H54 (cell line): ENCODE measurements around the gene MLXIPL.
"Not testable (repeated sequence)": the region's sequence is repeated elsewhere in the genome, so short reads cannot be mapped to it uniquely, and the experiment has no call there.

ENCODE experiments used
- DNase-seq: peaks from one replicate; pipeline ENCODE4 v3.0.0; 2011; ENCODE audit warnings: low spot score, mixed read lengths; ENCODE audit not compliant: insufficient read length
- FAIRE-seq: peaks from 3 replicates; lab custom pipeline; 2011; peaks lifted over from hg19 to GRCh38; lab: Jason Lieb, UNC
- POLR2A ChIP-seq: IDR thresholded peaks from 2 replicates; pipeline ENCODE4 v1.6.1; 2011; ENCODE audit warnings: low read depth, mild to moderate bottlenecking, low read length

Gene MLXIPL, protein sequence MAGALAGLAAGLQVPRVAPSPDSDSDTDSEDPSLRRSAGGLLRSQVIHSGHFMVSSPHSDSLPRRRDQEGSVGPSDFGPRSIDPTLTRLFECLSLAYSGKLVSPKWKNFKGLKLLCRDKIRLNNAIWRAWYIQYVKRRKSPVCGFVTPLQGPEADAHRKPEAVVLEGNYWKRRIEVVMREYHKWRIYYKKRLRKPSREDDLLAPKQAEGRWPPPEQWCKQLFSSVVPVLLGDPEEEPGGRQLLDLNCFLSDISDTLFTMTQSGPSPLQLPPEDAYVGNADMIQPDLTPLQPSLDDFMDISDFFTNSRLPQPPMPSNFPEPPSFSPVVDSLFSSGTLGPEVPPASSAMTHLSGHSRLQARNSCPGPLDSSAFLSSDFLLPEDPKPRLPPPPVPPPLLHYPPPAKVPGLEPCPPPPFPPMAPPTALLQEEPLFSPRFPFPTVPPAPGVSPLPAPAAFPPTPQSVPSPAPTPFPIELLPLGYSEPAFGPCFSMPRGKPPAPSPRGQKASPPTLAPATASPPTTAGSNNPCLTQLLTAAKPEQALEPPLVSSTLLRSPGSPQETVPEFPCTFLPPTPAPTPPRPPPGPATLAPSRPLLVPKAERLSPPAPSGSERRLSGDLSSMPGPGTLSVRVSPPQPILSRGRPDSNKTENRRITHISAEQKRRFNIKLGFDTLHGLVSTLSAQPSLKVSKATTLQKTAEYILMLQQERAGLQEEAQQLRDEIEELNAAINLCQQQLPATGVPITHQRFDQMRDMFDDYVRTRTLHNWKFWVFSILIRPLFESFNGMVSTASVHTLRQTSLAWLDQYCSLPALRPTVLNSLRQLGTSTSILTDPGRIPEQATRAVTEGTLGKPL

DNA sequence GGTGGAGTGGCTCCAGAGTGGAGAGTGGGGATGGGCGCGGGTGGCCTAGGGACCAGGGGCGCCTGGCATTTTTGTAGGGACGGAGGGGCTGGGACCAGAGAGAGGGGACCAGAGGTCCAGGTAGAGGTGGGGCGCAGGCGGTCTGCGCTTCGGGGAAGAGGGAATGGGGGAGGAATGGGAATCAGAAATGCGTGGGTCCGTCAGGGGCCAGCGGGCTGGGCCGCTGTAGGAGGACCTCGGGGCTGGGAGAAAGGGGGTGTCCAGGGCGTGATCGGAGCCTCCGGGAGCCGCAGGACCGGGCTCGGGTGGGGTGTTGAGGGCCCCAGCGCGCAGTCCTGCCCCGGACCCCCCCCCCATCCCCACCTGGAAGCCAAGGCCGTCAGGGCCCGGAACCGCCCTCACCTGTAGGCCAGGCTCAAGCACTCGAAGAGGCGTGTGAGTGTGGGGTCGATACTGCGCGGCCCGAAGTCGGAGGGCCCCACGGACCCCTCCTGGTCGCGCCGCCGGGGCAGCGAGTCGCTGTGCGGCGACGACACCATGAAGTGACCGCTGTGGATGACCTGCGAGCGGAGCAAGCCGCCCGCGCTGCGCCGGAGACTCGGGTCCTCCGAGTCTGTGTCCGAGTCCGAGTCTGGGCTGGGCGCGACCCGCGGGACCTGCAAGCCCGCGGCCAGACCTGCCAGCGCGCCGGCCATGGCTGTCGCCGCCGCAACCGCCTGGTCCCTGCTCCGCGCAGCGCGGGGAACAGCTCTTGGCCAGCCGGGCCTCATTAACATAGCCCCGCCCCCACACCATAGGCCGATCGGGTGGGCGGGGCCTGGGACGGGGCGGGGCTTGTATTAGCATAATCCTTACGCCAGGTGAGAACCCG is at the start of gene MLXIPL:
MLXIPL (minus strand) TSS at position 725 of the 871 bp plus-strand sequence; CDS start at position 695, 30 bp downstream.
- DNase-seq (no peak), FAIRE-seq (no peak)
- TF ChIP-seq POLR2A, result no peak

DNA sequence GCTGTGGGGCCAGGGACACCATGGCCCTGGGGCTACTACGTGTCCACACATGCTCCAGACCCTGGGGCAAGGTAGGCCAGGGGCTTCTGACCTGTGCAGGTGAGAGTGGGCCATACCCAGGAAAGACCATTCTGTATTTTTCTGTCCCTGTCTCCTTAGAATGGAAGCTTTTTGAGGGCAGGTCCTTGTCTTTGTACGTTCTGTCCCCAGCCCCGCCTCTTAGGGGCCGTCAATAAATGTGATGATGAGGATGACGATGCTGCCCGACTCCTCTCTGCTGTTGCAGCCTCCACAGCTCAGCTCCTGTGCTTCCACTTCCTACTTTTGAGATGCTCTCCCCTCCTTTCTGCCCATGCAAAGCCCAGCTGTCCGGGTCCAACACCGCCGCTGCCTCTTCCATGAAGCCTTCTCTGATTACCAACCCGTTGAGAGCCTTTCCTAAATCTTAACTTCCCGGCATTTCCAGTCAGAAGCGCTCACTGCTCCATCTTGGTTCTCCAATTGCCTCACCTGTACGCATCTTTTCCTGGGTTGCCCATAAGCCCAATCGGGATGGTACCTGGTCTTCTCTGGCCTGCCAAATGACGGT is 47.6 kb upstream of the MLXIPL start:
- TF ChIP-seq POLR2A, result no peak
- FAIRE-seq (no peak), DNase-seq (no peak)

DNA sequence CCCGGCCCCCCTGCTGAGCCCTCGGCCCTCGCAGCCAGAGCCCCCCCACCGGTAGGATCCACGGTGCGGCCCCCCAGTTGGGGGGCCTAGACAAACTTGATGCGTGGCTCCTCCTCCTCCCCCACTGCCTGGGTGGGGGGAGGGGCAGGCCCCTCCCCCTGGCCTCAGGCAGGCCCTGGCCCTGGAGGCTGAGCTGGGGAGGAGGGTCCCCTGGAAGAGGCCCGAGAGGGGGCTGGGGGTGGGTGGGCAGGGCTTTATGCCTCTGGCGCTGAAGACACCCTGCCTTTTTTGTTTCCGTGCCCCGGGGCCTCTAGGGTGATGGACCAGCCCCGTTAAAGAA is 47.0 kb upstream of the MLXIPL start:
- TF ChIP-seq POLR2A, result no peak
- no peak for DNase-seq
- FAIRE-seq, result no peak

DNA sequence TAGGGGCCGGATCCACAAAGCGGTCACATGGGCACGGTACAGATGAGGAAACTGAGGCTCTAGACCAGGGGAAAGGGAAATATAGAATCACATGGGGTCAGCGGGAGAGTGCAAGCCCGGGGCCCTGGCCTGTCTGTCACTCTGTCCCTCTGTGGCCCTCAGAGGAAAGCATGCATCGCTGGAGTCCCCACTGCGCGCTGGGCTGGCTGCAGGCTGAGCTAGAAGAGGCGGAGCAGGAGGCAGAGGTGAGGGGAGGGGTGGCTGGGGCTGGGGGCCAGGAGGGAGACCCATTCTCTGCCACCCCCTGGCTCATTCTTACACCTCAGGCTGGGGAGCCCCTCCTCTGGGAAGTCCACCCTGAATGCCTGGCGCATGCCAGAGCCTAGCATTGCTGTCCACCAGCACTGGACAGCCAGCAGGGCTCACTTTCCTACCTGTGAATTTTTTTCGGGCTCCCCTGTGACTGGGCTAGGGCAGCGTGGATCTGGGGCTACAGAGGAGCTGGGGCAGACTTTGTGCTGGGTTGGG is 45.6 kb upstream of the MLXIPL start:
- DNase-seq, result no peak
- no peak for TF ChIP-seq POLR2A
- no peak for FAIRE-seq

DNA sequence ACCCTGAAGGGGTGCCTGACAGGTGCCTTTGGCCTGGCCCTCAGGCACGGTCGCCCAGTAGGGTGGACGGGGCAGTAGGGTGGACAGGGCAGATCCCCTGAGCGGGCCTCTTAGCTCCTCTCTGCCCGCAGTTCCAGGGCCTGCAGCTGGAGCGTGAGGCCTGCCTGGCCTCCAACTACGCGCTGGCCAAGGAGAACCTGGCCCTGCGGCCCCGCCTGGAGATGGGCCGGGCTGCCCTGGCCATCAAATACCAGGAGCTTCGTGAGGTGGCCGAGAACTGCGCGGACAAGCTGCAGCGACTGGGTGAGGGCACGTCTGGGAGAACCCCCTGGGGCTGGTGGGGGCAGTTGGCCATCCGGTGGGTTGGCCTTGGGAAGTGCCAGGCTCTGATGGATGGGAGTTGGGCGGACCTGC is 45.0 kb upstream of the MLXIPL start:
- no peak for TF ChIP-seq POLR2A
- DNase-seq (no peak), FAIRE-seq (no peak)

DNA sequence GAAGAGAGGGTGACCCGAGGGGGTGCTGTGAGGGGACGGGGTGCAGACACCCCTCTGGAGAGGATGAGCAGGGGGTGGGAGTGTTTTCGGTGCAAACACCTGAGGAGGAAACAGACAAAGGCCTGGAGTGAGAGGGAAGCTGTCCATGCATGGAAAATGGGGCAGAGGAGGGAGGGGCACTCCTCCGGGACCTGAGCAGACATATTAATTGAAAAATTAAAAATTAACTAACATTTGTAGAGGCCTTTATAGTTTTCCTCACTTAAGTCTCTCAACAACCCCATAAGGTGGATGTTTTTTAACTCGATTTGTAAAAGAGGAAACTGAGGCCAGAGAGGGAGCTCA is 44.5 kb upstream of the MLXIPL start:
- FAIRE-seq (no peak), DNase-seq (no peak)
- no peak for TF ChIP-seq POLR2A

DNA sequence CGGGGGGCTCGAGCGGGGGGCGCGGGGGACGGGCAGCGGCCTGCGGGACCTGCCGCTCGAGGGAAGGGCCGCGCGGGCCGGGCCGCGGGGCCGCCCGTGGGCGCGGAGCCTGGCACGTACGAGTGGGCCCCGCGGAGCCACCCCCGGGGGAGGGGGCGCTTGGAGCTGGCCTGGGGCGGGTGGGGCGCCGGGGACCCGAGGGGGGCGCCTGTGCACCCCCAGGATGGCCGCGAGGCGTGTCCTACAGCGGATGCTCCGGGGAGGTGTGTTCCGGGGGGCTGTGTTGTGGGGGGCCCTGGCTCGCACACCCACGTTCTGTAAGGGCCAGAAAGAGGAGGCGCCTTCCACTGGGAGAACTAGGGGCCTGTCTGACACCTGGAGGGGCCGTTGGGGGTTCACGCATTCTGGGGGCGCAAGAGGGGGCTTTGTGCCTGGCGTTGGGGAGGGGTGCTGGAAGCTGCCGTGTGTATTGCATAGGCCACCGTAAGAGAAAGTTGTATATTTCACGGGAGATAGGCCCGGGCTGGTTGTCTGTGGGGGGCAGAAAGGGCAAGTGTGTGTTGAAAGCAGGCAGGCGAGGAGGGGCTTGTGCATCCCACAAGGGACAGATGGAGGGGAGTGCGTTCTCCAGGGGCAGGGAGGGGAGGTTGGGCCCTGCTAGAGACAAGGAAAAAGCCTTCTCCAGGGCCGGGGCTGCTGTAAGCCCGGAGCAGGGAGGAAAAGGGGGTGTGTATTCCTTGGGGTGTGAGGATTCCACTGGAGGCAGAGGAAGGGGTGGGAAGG is 44.0 kb upstream of the MLXIPL start:
- FAIRE-seq (no peak), DNase-seq (no peak)
- TF ChIP-seq POLR2A, result no peak

DNA sequence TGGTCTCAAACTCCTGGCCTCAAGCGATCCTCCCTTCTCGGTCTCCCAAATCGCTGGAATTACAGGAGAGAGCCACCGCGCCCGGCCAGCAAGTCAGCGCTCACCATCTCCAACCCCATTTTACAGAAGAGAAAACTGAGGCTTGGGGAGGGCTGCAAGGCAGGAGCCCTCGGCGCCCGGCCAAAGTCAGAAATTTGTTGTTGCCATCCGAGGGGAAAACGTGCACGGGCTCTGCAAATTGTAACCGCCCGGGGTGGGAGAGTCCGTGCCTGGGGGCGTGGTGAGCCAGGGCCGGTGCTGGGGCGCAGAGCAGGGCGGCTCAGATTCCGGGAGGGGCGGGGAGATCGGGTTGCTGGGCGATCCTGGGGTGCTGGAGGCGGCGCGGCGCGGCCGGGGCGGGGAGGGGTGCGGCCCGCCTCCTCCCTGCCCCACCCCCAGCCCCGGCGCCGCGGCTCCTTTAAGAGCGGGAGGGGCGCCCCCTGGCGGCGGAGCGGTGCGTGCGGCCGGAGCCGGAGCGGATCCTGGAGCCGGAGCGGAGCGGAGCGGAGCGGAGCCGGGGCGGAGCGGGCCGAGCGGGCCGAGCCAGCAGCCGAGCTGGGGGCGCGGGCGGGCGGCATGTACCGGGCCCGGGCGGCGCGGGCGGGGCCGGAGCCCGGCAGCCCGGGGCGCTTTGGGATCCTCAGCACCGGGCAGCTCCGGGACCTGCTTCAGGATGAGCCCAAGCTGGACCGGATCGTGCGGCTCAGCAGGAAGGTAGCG is 43.2 kb upstream of the MLXIPL start, which contains the start of gene VPS37D:
VPS37D (plus strand) TSS at position 488 of the 759 bp plus-strand sequence; CDS start at position 616, 128 bp downstream.
- FAIRE-seq (no peak), DNase-seq (peak; percentile 91)
- no peak for TF ChIP-seq POLR2A

DNA sequence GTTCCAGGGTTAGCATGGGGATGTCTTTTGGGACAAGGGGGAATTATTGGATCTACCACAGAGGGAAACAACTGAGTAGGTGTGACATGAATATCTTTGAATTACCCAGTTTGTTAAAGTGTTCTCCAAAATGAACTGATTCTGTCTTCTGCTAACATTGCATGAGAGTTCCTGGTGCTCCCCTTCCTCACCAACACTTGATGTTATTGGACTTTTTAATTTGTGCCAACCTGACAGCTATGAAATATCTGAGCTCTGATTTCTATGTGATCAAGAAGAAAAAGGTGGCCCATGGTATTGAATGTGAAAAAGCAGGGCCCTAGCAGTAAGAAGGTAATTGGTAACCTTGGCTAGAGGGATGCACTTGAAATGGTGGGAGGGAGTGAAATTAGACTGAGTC is 38.7 kb upstream of the MLXIPL start:
- DNase-seq (no peak), FAIRE-seq (no peak)

DNA sequence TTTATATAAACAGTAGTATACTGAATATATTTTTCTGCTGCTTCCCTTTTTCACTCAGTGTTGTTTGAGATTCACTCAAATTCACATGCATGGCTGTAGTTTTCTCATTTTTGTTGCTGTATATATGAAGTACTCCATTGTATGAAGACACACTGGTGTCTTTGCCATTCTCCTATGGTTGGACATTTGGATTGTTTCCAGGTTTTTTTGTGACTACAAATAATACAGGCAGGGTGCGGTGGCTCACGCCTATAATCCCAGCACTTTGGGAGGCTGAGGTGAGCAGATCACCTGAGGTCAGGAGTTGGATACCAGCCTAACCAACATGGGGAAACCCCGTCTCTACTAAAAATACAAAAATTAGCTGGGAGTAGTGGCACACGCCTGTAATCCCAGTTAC is 36.3 kb upstream of the MLXIPL start:
- not testable (repeated sequence) for DNase-seq, FAIRE-seq

More for the DNA sequence above, 38.7 kb upstream of the MLXIPL start:
- no peak for TF ChIP-seq POLR2A

DNA sequence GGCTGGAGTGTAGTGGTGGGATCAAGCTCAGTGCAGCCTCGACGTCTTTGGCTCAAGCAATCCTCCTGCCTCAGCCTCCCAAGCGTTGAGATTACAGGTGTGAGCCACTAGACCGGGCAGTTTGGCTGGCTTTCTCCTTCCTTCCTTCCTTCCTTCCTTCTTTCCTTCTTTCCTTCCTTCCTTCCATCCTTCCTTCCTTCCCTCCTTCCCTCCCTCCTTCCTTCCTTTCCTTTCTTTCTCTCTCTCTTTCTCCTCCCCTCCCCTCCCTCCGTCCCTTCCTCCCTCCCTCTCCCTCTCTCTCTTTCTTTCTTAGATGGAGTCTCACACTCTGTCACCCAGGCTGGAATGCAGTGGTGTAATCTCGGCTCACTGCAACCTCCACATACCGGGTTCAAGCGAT is 35.7 kb upstream of the MLXIPL start:
- DNase-seq (no peak), FAIRE-seq (no peak)
- no peak for TF ChIP-seq POLR2A

DNA sequence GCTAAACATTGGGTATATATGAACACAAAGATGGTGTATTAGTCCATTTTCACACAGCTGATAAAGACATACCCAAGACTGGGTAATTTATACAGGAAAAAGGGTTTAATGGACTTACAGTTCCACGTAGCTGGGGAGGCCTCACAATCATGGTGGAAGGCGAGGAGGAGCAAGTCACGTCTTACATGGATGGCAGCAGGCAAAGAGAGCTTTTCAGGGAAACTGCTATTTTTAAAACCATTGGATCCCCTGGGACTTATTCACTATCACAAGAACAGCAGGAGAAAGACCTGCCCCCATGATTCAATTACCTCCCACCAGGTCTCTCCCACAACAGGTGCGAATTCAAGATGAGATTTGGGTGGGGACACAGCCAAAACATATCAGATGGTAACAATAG is 31.0 kb upstream of the MLXIPL start:
- not testable (repeated sequence) for DNase-seq, FAIRE-seq
